ENCODE measurements around the gene POLR3B.

- TF ChIP-seq POLR2A (IDR thresholded peaks at IDR 0.05; ENCODE audit: low read length), result no peak
- TF ChIP-seq GATA1 (IDR thresholded peaks at IDR 0.05; ENCODE audit: low read depth, low read length), result no peak
Observed at GRCh38 chr12:106521901-106522300, 164.4 kb downstream of the POLR3B start.
